Islet of Langerhans (tissue), 1 donor: ENCODE measurements around the gene SLC18A3.

ENCODE experiments used
- FAIRE-seq: peaks from one replicate; lab custom pipeline; 2011; peaks lifted over from hg19 to GRCh38; lab: Jason Lieb, UNC

The SLC18A3 gene

DNA sequence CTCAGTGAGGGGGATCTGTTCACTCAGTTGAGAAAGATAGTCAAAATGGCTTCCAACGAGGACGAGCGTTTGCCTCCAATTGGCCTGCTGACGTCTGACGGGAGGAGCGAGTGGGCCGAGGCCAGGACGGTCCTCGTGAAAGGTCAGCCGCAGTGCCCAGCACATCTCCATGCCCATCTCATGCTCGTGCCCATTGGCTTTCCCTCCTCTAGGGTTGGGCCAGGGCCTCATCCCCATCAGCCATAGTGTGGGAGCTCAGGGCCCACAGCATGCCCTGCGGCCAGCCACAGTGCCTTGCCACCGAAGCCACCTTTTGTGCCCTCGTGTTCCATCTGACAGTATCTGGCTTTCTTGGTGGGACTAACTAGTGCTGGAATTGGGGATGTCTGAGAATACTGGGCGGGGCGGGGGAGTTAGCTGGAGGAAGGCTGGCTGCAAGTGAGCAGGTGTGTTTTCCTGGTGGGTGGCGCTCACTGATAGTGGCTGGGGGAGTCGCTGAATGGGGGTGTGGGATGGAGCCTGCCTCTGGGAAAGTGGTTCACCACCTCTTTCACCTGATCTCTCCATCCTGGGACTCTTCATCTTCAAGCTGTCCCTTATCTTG lies 17.6 kb downstream of the SLC18A3 start:
- no peak for FAIRE-seq

DNA sequence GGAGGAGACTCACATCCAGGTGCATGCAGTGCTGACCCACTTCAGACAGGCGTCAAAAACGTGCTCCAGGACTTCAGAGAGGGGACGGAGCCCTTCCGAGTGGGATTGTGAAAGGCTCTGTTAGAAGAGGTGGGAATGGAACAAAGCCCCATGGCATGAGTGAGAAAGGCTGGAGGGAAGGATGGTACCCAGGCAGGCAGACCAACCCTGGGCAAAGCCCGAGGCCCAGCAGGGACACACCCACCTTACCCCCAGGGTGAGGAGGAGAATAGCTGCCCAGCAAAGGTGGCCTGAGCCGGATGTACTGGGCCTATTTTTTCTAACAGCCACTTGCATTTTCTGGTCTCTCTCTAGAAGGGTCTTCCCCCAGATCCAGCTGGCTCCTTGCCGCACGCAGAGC lies 18.5 kb downstream of the SLC18A3 start:
- no peak for FAIRE-seq

GRCh38 chr10:49629431-49629881 lies 19.3 kb downstream of the SLC18A3 start:
- no peak for FAIRE-seq

- FAIRE-seq = no peak
Observed at GRCh38 chr10:49631975-49632374, 21.9 kb downstream of the SLC18A3 start.

DNA sequence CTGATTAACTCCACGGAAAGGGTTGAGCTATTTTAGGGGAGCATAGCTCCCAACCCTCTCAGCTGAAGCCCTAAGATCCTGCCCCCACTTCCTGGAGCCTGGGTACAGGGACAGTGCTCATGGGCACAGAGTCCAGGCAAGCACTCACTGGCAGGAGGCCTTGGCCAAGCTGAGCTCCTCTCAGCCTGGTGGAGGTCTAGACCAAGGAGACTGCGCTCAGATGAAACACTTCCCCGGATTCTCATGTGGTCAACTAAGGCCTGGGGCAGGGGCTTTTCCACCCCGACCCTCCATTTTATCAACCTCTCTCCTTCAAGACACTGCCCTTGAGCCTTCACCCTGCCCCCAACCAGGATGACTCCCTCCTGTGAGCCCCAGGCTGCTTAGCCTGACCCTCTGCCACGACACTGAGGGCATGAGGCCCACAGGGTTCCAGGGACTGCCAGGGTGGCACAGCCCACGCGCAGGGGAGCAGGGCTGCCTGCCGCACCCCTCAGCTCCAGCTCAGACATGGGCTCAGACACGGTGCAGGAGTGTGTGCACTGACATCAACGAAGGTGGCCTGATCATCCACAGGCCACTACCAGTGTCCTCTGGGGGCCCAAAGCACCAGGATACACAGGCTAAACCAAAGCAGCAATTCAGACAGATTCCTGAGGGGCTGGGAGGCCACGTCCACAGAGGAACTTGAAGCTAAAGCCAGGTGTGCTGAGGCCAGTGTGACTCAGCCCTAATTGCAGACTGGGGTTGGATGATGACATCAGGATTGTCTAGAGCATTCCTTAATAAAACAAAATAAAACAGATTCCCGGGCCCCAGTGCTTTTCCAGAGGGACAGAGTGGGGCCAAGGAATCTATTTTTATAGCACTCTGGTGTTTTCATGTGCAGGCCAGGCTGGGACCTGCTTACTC lies 22.6 kb downstream of the SLC18A3 start:
- no peak for FAIRE-seq

- no peak for FAIRE-seq
Observed at GRCh38 chr10:49633327-49634068, 23.4 kb downstream of the SLC18A3 start.

DNA sequence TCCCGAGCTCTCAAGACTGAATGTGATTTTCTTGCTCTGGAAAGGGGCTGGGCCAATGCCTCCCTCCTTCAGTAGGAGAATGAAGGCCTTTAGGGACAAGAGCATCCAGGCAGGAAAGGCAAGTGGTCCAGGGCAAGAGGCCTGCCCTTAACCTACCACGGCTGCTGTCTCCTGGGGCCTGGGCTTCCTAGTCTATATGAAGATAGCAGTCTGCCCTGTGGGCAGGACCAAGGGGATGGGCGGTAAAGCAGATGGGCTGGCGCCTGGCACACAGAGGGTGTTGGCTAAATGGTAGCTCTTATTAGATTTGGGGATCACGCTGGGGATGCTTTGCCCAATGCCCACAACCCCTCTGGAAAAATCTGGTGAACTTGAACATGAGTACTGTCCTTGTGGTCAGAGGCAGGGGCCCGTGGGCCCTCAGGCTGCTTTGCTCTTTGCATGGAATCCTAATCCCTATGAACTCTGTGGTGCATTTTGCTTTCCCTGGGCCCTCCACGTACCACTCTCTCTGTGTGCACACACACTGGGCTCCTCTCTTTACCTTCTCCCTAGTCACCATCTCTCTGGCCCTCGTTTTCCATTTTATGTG lies 24.1 kb downstream of the SLC18A3 start:
- no peak for FAIRE-seq

- no peak for FAIRE-seq
Observed at GRCh38 chr10:49642311-49642710, 32.2 kb downstream of the SLC18A3 start.

DNA sequence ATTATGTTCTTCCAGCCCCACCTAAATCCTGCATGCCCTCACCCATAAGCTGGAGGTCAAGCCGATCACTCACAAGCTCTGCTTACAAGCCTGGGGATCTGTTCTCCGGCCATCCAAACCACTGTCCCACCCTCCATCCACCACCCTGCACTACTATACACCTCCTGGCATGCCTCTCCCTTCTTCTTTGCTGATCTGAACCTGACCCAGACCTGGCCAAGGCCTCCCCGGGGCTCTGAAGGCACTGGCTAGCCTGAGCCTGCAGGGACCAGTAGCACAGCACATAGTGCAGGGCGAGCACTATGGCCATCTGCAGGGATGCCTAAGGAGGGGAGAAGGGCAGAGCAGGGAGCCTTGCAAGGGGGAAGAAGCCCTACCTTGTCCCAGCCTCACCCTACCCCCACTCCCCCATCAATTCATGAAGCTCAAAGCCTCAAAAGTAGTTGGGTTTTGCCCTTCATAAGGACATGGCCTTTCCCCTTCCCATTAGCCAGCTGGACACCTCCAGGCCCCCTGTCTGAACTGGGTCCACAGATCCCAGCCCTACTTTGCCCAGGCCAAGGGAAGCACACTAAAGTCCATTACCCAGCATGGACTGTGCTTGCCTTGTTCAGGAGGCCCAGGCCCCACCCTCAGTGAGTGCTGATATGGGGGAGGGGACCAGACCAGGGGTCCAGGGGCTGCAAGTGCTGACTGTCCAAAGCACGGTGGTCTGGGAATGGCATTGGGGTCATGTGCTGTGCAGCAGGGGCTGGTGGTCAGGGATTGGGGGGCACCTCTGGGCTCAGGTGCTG lies 33.3 kb downstream of the SLC18A3 start:
- no peak for FAIRE-seq

DNA sequence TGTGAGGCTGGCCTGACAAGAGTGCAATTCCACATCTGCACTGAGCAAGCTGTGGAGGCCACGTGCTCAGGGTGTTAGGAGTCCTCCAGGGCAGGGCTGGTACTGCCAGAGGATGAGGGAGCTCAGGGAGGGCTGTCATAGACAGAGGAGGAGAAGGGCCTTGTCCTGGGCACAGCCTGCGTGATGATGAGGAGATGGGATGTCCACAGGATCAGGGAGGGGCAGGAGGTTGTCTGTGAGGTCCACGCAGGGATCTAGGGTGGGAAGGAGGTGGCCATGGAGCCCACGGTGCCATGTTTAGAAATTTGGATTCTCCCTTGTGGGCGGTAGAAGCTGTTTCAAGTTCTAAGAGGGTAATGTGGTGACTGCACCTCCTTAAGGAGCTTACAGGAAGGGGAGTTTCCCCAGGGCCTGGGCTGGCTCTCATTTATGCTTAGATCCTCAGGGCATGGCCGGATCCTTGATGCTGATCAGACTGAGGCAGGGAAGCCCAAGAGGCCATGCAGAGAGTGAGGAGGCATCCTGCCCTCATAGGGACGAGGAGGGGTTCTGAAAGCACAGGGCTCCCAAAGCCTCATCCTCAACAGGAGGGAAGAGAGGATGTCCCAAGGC lies 34.0 kb downstream of the SLC18A3 start:
- no peak for FAIRE-seq

DNA sequence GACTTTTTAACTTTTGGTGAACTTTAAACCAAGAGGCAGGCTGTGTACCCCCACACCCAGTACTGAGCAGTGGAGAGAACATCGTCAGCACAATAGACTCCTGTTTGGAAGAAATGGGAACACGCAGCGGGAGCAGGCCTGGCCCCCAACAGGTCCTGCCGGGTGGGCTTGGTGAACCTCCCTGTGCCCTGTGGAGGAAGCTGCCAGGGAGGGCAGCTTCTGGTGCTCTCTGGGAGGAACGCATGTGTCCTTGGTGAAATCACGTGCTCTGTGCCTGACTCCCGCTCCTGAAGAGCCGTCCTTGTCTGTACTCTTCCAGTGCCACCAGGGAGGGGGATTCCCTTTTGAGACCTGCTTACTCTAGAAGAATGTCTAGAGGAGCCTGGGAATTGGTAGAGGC lies 35.3 kb downstream of the SLC18A3 start:
- no peak for FAIRE-seq

DNA sequence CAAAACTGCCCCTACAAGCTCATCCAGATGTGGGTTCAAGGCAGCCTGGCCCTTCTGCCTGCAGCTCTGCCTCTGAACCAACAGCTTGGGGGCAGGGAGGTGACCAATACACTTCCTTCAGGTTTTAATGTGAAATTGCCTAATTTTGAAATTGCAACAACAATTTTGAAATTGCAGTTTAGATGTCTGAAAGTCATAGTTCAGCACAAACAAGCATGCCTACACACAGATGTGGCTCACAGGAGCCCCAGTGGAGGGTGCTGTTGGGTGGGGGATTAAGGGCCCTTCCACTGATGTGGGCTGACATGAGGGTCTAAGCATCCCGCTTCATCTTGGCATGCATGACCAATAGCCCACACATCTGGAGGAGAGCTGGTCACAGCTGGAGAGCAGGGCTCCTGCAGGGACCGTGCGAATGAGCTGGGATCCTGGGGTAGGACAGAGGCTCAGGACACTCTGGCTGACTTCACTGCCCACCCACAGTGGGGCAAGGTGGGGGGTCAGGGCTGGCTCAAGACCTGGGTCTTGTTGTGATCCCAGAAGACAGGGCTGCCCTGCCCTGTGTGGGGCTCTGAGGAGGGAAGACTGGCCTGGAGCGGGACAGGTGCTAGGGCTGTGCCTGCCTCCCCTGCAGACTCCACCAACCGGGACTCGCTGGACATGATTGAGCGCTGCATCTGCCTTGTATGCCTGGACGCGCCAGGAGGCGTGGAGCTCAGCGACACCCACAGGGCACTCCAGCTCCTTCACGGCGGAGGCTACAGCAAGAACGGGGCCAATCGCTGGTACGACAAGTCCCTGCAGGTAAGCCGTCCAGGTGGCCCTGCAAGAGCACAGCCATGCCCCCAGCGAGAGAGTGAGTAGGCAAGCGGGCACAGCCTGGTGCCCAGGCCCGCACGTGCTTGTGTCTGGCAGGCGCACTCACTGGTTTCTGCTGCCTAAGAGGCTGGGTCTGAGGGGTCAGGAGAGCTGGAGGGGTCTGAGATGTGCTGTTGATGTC lies 36.1 kb downstream of the SLC18A3 start:
- no peak for FAIRE-seq

GRCh38 chr10:49647554-49647953 lies 37.4 kb downstream of the SLC18A3 start:
- FAIRE-seq = no peak

- FAIRE-seq = no peak
Observed at GRCh38 chr10:49647985-49648795, 38.1 kb downstream of the SLC18A3 start.

DNA sequence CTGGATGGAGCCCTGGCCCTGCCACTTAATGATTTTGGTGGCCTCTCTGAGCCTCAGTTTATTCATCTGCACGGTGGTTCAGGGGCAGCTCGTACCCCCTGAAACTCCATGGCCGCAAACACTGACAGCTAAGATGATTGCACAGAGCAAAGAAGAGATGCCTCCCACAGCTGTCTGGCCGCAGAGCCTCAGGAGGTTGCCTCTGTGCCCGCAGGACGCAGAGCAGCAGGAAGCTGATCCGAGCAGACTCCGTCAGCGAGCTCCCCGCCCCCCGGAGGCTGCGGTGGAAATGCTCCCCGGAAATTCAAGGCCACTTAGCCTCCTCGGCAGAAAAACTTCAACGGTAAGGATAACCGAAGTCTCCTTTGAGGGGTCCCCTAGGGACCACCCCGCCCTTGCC lies 39.2 kb downstream of the SLC18A3 start:
- FAIRE-seq = no peak

DNA sequence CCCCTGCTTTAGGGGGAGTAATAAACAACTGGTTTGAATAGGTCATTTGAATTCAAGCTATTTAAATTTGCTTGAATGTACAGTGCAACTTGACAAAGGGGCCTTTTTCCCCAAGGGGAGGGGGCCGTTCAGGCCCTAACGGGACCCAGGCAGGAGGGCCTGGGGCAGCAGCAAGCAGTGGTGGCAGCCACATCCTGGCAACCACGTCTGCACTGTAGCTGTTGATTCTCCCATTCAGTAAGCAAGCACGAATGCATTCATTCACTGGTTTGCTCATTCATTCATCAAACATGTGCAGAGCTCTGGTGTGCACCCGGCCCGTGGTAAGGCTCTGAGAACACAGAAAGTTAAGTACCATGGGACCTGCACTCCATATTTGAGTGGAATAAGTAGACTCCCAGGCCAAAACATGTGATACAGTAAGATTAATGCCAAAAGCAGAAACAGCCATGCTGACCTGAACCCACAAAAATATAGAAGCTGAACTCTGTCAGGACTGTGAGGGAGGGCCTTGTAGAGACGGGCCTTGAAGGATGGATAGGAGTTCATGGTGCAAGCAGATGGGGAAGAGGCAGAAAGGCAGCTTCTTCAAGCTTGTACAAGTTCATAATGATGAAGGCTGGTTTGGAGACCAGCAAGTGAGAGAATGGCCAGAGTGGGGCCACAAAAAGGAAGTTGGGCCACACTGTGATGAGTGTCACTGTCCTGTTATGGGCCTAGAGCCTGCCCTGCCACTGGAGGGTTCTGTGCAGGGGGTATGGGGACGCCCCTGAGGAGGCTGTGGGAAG lies 40.0 kb downstream of the SLC18A3 start:
- FAIRE-seq = no peak

- FAIRE-seq = no peak
Observed at GRCh38 chr10:49650724-49651034, 40.6 kb downstream of the SLC18A3 start.

DNA sequence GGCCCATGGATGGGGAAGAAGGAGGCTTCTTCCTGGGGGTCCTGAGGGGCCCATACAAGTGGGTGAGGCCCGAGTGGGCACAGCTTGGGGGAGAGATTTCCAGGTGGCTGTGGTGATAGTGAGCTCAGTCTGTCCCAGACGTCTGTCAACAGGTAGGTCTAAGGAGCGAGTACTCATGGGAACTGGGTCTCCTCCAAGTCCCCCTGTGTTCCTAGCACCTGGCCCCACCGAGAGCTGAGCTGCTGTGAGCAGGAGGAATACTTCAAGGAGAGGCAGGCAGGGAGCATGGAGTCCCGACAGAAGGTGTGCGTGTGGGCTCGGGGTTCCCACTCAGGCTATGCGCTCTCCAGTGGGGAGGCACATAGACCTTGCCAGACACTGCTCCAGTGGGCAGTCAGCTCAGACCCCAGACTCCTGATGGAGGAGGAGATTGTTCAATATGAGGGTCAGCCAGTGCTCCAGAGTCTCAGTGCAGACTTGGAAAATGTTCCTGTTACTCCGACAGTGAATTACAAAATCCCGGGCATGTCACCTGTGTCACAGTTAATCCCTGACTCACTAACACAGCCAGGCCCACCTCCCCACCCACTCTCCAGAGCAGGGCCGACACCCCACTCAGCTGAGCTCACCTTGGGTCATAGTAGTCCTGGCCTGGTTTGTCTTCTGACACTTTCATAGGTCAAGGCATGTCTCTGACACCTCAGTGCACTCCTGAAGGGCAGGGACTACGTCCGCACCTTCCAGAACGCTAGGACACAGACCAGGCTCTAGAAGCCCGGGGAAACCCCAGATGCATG lies 41.1 kb downstream of the SLC18A3 start:
- no peak for FAIRE-seq
